Spleen (tissue), 7 donors: ENCODE data around the gene MUCL1.

ENCODE experiments used
- POLR2A ChIP-seq, 3 donors: fragments of 450-650 bp; IDR thresholded peaks; one replicate each; pipeline ENCODE4 v1.5.1; 2017; ENCODE audit warnings: antibody characterized with exemption in 3 of 3, mild to moderate bottlenecking in 1 of 3
- TF ChIP-seq, protein P1 (sequence below), 11 experiments: fragments of 200-600 bp in 7 of 11; fragments of 450-650 bp in 4 of 11; sonication (generic) in 4 of 11; IDR thresholded peaks in 8 of 11; conservative IDR thresholded peaks in 3 of 11; 1 replicate in 7 of 11; 2 replicates in 4 of 11; pipeline versions ENCODE4 v1.4.0 to v1.8.0; 2016 to 2021; ENCODE audit warnings: antibody characterized with exemption in 11 of 11, inconsistent platforms in 4 of 11, mild to moderate bottlenecking in 1 of 11
- donor health status: DM: no; HTN: no; CAD: no; lungs with moderate emphysema.
- donor health status: DM: no; HTN: no; CAD: no.
- donor health status: DM: no; HTN: no; CAD: no.

DNA sequence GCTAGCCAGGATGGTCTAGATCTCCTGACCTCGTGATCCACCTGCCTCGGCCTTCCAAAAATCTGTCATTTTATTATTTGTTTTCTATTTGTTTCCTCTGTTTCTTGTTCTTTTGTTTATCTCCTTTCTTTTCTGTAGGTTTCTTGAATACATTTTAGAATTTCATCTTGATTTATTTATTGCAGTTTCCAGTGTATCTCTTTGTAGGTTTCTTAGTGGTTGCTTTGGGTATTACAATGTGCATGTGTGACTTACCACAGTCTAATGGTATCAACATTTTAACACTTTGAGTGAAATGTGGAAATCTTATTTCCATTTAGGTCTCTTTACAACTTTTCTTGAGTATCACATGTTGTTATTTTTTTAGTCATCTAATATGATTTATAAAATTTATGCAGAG lies 29.9 kb upstream of the MUCL1 start:
- TF ChIP-seq, protein P1, sequence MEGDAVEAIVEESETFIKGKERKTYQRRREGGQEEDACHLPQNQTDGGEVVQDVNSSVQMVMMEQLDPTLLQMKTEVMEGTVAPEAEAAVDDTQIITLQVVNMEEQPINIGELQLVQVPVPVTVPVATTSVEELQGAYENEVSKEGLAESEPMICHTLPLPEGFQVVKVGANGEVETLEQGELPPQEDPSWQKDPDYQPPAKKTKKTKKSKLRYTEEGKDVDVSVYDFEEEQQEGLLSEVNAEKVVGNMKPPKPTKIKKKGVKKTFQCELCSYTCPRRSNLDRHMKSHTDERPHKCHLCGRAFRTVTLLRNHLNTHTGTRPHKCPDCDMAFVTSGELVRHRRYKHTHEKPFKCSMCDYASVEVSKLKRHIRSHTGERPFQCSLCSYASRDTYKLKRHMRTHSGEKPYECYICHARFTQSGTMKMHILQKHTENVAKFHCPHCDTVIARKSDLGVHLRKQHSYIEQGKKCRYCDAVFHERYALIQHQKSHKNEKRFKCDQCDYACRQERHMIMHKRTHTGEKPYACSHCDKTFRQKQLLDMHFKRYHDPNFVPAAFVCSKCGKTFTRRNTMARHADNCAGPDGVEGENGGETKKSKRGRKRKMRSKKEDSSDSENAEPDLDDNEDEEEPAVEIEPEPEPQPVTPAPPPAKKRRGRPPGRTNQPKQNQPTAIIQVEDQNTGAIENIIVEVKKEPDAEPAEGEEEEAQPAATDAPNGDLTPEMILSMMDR (IDR thresholded peaks at IDR 0.05 in 8 of 11, conservative IDR thresholded peaks at IDR 0.05 in 3 of 11) = peak in 1 of 11 experiments; percentile 5
- TF ChIP-seq POLR2A (IDR thresholded peaks at IDR 0.05) = no peak
